HepG2 (cell line): Measurements from ENCODE around the gene TMEM239. TPM values are rescaled to one million over a fixed set of nuclear protein-coding genes. Genes with fewer than 3 reads are reported as not detected.
A peak's percentile ranks its signal among the peaks of the same experiment; 100 is the strongest.

ENCODE experiments used
- MIER3 ChIP-seq: IDR thresholded peaks from 2 replicates; pipeline ENCODE4 v1.6.1; 2016; ENCODE audit warnings: missing compliant biosample characterization, borderline replicate concordance
- NFYC ChIP-seq: IDR thresholded peaks from 2 replicates; pipeline ENCODE4 v1.6.1; 2016; ENCODE audit warnings: missing genetic modification reagents, missing compliant biosample characterization
- RAD21 ChIP-seq: fragments of 450-650 bp; formaldehyde crosslinking; IDR thresholded peaks from 2 replicates; pipeline ENCODE4 v1.5.0; 2020; ENCODE audit warnings: mild to moderate bottlenecking
- RXRB ChIP-seq: IDR thresholded peaks from 2 replicates; pipeline ENCODE4 v1.6.1; 2016; ENCODE audit warnings: borderline replicate concordance, missing genetic modification reagents, missing compliant biosample characterization
- THAP7 ChIP-seq: sonication (generic); formaldehyde crosslinking; IDR thresholded peaks from 2 replicates; pipeline ENCODE4 v1.8.1; 2023; ENCODE audit warnings: mild to moderate bottlenecking, missing genetic modification reagents
- ZBTB49 ChIP-seq: sonication (generic); formaldehyde crosslinking; IDR thresholded peaks from 2 replicates; pipeline ENCODE4 v1.4.0; 2020; ENCODE audit warnings: missing genetic modification reagents, borderline replicate concordance
- ZFP91 ChIP-seq: sonication (generic); formaldehyde crosslinking; IDR thresholded peaks from 2 replicates; pipeline ENCODE4 v1.9.0; 2022; ENCODE audit warnings: missing genetic modification reagents, mild to moderate bottlenecking, borderline replicate concordance
- ZMYM4 ChIP-seq: sonication (generic); formaldehyde crosslinking; IDR thresholded peaks from 2 replicates; pipeline ENCODE4 v1.8.1; 2023; ENCODE audit warnings: mild to moderate bottlenecking, missing genetic modification reagents
- ZNF12 ChIP-seq: sonication (generic); formaldehyde crosslinking; IDR thresholded peaks from 2 replicates; pipeline ENCODE4 v1.5.0; 2020; ENCODE audit warnings: missing genetic modification reagents
- ZNF20 ChIP-seq: sonication (generic); formaldehyde crosslinking; IDR thresholded peaks from 2 replicates; pipeline ENCODE4 v1.4.0; 2020; ENCODE audit warnings: mild to moderate bottlenecking, moderate library complexity, missing genetic modification reagents
- ZNF205 ChIP-seq: IDR thresholded peaks from 2 replicates; pipeline ENCODE4 v1.6.1; 2018; ENCODE audit warnings: missing biosample characterization, missing genetic modification reagents
- ZNF549 ChIP-seq: sonication (generic); formaldehyde crosslinking; IDR thresholded peaks from 2 replicates; pipeline ENCODE4 v1.5.0; 2020; ENCODE audit warnings: missing genetic modification reagents
- polyA plus RNA-seq, 8 experiments: library from polyadenylated mRNA; depleted of rRNA in 3 of 8; stranded (reverse) in 7 of 8; unstranded in 1 of 8; fragments of >200 nt; fragmentation: Illumina TruSeq in 4 of 8; extraction: Trizol in 4 of 8; gene quantifications; 2 replicates each; pipeline versions ENCODE4 v1.2.1 to v1.2.3, GENCODE V29; 2011 to 2016; ENCODE audit warnings: low read depth in 4 of 8, missing spikeins in 1 of 8, mixed read lengths in 1 of 8; ENCODE audit not compliant: insufficient read depth in 1 of 8
- total RNA-seq, 5 experiments: library from RNA; depleted of rRNA; stranded (reverse); fragments of >200 nt; fragmentation: Illumina TruSeq; extraction: Trizol; gene quantifications; 2 replicates each; pipeline ENCODE4 v1.2.3, GENCODE V29; 2016; ENCODE audit warnings: low read depth in 1 of 5
- TF ChIP-seq, protein P1 (sequence below): IDR thresholded peaks from 2 replicates; pipeline ENCODE4 v1.6.1; 2016; ENCODE audit warnings: missing compliant biosample characterization, missing genetic modification reagents, borderline replicate concordance
- TF ChIP-seq, protein P2 (sequence below): IDR thresholded peaks from 2 replicates; pipeline ENCODE4 v1.6.1; 2016; ENCODE audit warnings: missing genetic modification reagents, missing compliant biosample characterization
- TF ChIP-seq, protein P3 (sequence below): sonication (generic); formaldehyde crosslinking; IDR thresholded peaks from 2 replicates; pipeline ENCODE4 v1.8.1; 2023; ENCODE audit warnings: mild to moderate bottlenecking, missing genetic modification reagents, borderline replicate concordance
- TF ChIP-seq, protein P4 (sequence below): sonication (generic); formaldehyde crosslinking; IDR thresholded peaks from 2 replicates; pipeline ENCODE4 v1.9.0; 2021; ENCODE audit warnings: missing genetic modification reagents, mild to moderate bottlenecking, borderline replicate concordance
- TF ChIP-seq, protein P5 (sequence below): sonication (generic); formaldehyde crosslinking; conservative IDR thresholded peaks from 2 replicates; pipeline ENCODE4 v1.8.0; 2022; ENCODE audit warnings: missing genetic modification reagents

The TMEM239 gene
- total and polyA plus RNA-seq, 2 of the 13 experiments (the other 11 are each of a cell fraction or from before 2014, with no cell fraction given), result not detected

DNA sequence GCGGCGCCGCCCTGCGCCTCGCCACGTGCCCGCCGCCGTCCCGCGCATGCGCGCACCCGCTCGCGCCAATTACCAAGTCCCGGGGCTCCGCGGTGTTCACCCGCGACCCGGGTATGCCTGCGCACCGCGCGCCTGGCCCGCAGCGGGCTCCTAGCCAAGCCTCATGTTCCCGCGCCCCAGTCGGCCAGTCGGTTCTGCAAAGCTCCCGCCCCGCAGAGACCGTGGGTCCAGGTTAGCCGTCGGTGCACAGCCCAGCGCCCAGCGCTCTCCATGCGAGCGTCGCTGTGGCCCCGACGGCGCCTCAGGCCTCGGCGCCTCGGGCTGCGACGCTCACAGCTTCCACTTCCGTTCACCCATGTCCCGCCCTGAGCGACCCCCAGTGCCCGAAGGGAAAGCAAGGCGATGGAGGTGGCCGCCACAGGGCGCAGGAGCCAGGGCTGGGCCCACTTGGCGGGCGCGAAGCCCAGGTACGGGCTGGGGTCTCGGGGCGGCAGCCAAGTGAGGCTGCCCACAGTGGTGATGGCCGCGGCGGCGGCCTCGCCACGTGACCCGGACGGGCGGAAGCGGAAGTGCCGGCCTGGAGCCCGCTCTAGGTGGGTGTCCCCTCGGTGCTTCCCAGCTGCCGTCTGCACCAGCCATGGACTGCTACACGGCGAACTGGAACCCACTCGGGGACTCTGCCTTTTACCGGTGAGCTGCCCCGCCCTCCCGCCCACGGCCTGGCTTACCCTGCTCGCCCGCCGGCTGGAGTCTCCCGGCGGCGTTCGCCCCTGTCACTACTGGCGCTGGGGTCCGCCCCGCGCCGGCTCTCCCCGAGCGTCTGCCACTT, 24.2 kb downstream of the TMEM239 start, which contains the start of the genes PCED1A and VPS16 (continued):
- 0 out of 2 replicates have a peak, but pooled peaks have one; percentile 73 for TF ChIP-seq MIER3 (CRISPR knock-in tag)
- peak; percentile 81 for TF ChIP-seq RAD21 (CRISPR knock-in tag)
- TF ChIP-seq, protein P1, sequence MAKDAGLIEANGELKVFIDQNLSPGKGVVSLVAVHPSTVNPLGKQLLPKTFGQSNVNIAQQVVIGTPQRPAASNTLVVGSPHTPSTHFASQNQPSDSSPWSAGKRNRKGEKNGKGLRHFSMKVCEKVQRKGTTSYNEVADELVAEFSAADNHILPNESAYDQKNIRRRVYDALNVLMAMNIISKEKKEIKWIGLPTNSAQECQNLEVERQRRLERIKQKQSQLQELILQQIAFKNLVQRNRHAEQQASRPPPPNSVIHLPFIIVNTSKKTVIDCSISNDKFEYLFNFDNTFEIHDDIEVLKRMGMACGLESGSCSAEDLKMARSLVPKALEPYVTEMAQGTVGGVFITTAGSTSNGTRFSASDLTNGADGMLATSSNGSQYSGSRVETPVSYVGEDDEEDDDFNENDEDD (CRISPR knock-in tag), result peak; percentile 88; the same call in 1 of the 2 replicates
- TF ChIP-seq RXRB, result peak; percentile 58
- TF ChIP-seq ZNF549 (CRISPR knock-in tag), result peak; percentile 79; the same call in 1 of the 2 replicates
- peak; percentile 89 for TF ChIP-seq ZFP91
- TF ChIP-seq, protein P2, sequence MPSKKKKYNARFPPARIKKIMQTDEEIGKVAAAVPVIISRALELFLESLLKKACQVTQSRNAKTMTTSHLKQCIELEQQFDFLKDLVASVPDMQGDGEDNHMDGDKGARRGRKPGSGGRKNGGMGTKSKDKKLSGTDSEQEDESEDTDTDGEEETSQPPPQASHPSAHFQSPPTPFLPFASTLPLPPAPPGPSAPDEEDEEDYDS (CRISPR knock-in tag), result peak; percentile 63; the same call in 1 of the 2 replicates
- TF ChIP-seq ZNF12 (CRISPR knock-in tag), result peak; percentile 76
- peak; percentile 84 for TF ChIP-seq ZBTB49 (CRISPR knock-in tag)
- TF ChIP-seq, protein P3, sequence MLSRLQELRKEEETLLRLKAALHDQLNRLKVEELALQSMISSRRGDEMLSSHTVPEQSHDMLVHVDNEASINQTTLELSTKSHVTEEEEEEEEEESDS (CRISPR knock-in tag), result peak; percentile 58; the same call in 1 of the 2 replicates
- TF ChIP-seq, protein P4, sequence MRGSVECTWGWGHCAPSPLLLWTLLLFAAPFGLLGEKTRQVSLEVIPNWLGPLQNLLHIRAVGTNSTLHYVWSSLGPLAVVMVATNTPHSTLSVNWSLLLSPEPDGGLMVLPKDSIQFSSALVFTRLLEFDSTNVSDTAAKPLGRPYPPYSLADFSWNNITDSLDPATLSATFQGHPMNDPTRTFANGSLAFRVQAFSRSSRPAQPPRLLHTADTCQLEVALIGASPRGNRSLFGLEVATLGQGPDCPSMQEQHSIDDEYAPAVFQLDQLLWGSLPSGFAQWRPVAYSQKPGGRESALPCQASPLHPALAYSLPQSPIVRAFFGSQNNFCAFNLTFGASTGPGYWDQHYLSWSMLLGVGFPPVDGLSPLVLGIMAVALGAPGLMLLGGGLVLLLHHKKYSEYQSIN, result no peak
- TF ChIP-seq, protein P5, sequence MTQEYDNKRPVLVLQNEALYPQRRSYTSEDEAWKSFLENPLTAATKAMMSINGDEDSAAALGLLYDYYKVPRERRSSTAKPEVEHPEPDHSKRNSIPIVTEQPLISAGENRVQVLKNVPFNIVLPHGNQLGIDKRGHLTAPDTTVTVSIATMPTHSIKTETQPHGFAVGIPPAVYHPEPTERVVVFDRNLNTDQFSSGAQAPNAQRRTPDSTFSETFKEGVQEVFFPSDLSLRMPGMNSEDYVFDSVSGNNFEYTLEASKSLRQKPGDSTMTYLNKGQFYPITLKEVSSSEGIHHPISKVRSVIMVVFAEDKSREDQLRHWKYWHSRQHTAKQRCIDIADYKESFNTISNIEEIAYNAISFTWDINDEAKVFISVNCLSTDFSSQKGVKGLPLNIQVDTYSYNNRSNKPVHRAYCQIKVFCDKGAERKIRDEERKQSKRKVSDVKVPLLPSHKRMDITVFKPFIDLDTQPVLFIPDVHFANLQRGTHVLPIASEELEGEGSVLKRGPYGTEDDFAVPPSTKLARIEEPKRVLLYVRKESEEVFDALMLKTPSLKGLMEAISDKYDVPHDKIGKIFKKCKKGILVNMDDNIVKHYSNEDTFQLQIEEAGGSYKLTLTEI (CRISPR knock-in tag), result no peak
- peak; percentile 85 for TF ChIP-seq ZMYM4 (CRISPR knock-in tag)
- peak; percentile 88 for TF ChIP-seq ZNF20 (CRISPR knock-in tag)
- peak; percentile 80; the same call in 1 of the 2 replicates for TF ChIP-seq THAP7
- peak; percentile 42; the same call in 1 of the 2 replicates for TF ChIP-seq NFYC (CRISPR knock-in tag)
- peak; percentile 93; the same call in 1 of the 2 replicates for TF ChIP-seq ZNF205 (CRISPR knock-in tag)
